ENCODE data around the gene CBFA2T2.
"Not testable (repeated sequence)": the region's sequence is repeated elsewhere in the genome, so short reads cannot be mapped to it uniquely, and the experiment has no call there.

Gene CBFA2T2

DNA sequence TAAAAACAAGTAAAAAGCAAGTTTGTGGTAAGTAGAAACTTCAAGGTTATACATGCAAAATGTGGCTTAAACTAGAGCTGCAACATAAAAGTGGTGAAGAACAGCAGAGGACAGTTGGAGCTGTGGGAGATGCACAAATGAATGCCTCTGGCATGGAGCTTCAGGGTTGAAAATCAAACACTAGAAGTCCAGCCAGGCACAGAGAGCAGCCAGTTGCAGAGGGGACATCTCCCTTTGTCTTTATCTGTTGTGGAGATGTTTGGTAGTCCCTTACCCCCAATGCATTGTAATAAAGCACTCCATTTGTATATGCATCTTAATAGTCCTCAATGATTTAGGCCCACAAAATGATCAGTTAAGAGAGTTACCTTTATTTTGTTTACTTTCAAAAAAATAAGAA, 99.2 kb downstream of the CBFA2T2 start:
- Mint-ChIP-seq H3K27ac (no peak overlapping the region), H3K36me3 (peaks cover 2% of the 10 kb centered on the region), H3K4me3 (no peak overlapping the region), H3K4me1 (ENCODE audit: low read depth) (peaks cover 5% of the 10 kb centered on the region), H3K27me3 (no peaks in the 10 kb centered on the region), H3K9me3 (ENCODE audit: low read depth) (no peaks in the 10 kb centered on the region)

DNA sequence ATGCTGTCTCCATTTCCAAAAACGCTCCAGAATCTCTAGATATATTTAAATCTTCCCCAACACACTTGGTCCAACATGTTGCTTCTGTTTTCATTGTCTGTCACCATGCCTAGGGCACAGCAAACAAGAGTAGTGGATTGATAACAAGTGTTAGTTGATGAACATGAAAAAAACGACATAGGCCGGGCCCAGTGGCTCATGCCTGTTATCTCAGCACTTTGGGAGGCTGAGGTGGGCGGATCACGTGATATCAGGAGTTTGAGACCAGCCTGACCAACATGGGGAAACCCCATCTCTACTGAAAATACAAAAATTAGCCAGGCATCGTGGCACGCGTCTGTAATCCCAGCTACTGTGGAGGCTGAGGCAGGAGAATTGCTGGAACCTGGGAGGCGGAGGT, 102.0 kb downstream of the CBFA2T2 start:
- H3K4me3 Mint-ChIP-seq; H3K4me1 Mint-ChIP-seq (ENCODE audit: low read depth); H3K36me3 Mint-ChIP-seq; H3K9me3 Mint-ChIP-seq (ENCODE audit: low read depth); H3K27ac Mint-ChIP-seq; H3K27me3 Mint-ChIP-seq: not testable (repeated sequence)

DNA sequence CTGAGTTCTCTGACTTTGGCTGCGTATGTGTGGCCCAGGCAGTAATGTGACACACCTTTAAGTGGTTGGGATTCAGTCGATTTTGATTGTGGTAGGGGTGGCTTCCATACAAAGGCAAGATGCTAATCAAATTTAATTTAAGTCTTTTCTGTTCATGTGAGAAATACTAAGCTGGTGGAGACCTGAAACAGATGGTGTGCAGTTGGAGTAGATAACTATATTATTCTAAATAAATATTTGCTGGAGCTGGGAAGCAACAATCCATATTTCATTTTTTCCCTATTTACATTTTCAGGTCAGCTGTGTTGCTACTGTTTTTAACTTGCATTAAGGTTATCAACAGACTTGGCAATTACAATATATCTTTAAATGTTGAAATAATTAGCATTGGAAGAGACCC, 104.8 kb downstream of the CBFA2T2 start:
- Mint-ChIP-seq H3K27me3 (no peaks in the 10 kb centered on the region), H3K36me3 (peaks cover 2% of the 10 kb centered on the region)

DNA sequence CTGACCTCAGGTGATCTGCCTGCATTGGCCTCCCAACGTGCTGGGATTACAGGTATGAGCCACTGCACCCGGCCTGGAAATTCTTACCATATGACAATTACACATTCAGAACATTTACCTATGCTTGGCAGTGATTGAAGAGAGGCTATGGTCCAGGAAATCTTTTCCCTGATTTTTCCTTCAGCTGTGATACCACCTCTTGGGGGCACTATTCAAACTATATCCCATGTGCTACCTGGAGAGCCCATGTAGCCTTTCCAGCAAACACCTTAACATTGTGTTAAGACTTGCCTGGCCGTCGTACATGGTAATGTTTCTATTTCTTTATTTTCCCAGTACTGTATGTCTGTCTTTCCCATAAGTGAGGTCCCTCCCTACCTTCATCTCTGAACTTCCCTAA, 110.5 kb downstream of the CBFA2T2 start:
- Mint-ChIP-seq H3K4me1 (ENCODE audit: low read depth) (peaks cover 8% of the 10 kb centered on the region), H3K4me3 (no peak overlapping the region), H3K27ac (no peak overlapping the region), H3K9me3 (ENCODE audit: low read depth) (no peaks in the 10 kb centered on the region), H3K36me3 (peaks cover 5% of the 10 kb centered on the region), H3K27me3 (no peaks in the 10 kb centered on the region)

More for the DNA sequence above, 104.8 kb downstream of the CBFA2T2 start:
- Mint-ChIP-seq H3K9me3 (ENCODE audit: low read depth) (no peaks in the 10 kb centered on the region), H3K4me3 (no peak overlapping the region), H3K4me1 (ENCODE audit: low read depth) (peaks cover 5% of the 10 kb centered on the region), H3K27ac (no peak overlapping the region)

DNA sequence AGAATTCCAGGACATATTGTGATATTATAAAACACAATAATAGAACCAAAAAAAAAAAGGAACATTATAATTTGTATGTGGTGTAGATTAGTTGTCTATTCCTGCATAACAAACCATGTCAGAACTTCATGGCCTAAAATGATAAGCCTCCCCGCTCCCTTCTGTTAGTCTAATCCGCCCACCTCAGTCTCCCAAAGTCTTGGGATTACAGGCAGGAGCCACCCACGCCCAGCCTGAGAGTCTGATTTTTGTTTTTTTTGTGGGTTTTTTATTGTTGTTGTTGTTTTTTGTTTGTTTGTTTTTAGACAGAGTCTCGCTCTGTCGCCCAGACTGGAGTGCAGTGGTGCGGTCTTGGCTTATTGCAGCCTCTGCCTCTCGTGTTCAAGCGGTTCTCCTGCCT, 111.1 kb downstream of the CBFA2T2 start:
- no peak overlapping the region for H3K4me3 Mint-ChIP-seq
- H3K4me1 Mint-ChIP-seq (ENCODE audit: low read depth) = peaks cover 8% of the 10 kb centered on the region
- no peaks in the 10 kb centered on the region for H3K9me3 Mint-ChIP-seq (ENCODE audit: low read depth)
- H3K27me3 Mint-ChIP-seq = no peaks in the 10 kb centered on the region
- peaks cover 5% of the 10 kb centered on the region for H3K36me3 Mint-ChIP-seq
- no peak overlapping the region for H3K27ac Mint-ChIP-seq

DNA sequence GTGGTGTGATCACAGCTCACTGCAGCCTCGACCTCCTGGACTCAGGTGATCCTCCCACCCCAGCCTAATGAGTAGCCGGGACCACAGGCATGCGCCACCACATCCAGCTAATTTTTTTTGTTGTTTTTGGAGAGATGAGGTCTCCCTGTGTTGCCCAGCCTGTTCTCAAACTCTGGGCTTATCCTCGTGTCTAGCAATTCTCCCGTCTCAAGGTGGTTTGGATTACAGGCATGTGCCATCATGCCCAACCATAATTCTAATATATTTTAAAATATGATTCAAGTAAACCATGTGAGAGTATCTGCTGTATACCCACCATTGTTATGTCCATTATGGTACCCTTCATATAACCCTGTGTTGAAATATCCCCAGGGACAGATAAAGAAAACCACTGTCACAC, 112.0 kb downstream of the CBFA2T2 start:
- Mint-ChIP-seq H3K9me3 (ENCODE audit: low read depth) (no peaks in the 10 kb centered on the region), H3K27me3 (no peaks in the 10 kb centered on the region), H3K4me1 (ENCODE audit: low read depth) (peaks cover 8% of the 10 kb centered on the region), H3K4me3 (no peak overlapping the region), H3K36me3 (peaks cover 5% of the 10 kb centered on the region), H3K27ac (no peak overlapping the region)

DNA sequence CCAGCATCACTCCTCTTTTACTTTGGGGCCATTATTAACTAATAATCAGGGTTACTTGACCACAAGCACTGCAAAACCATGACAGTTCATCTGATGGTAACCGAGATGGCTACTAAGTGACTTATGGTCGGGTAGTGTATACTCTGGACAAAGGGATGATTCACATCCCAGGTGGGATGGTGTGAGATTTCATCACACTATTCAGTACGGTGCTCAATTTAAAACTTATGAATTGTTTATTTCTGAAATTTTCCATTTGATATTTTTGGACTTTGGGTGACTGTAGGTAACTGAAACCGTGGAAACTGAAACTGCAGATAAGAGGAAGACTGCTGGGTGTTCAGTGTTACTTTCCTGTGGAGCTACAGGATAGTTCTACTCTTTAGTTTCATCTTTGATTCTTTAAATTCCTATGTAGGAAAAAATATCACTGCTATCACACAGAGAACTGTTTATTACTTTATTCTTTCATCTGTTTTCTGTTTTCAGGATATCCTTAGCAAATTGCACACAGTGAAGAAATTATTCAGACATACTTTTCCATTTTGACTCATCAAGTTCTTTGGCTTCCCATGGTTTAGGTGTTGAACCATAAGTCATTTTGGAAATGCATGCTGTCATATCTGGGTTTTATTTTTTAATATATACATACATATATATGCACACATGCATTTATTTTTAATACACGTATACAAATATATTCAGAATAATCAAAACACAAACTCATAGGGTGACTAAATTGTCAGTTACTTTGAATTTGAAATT, 113.1 kb downstream of the CBFA2T2 start:
- no peak overlapping the region for H3K27ac Mint-ChIP-seq
- H3K36me3 Mint-ChIP-seq = peaks cover 5% of the 10 kb centered on the region
- no peaks in the 10 kb centered on the region for H3K9me3 Mint-ChIP-seq (ENCODE audit: low read depth)
- no peak overlapping the region for H3K4me3 Mint-ChIP-seq
- H3K4me1 Mint-ChIP-seq (ENCODE audit: low read depth) = peaks cover 8% of the 10 kb centered on the region
- no peaks in the 10 kb centered on the region for H3K27me3 Mint-ChIP-seq

DNA sequence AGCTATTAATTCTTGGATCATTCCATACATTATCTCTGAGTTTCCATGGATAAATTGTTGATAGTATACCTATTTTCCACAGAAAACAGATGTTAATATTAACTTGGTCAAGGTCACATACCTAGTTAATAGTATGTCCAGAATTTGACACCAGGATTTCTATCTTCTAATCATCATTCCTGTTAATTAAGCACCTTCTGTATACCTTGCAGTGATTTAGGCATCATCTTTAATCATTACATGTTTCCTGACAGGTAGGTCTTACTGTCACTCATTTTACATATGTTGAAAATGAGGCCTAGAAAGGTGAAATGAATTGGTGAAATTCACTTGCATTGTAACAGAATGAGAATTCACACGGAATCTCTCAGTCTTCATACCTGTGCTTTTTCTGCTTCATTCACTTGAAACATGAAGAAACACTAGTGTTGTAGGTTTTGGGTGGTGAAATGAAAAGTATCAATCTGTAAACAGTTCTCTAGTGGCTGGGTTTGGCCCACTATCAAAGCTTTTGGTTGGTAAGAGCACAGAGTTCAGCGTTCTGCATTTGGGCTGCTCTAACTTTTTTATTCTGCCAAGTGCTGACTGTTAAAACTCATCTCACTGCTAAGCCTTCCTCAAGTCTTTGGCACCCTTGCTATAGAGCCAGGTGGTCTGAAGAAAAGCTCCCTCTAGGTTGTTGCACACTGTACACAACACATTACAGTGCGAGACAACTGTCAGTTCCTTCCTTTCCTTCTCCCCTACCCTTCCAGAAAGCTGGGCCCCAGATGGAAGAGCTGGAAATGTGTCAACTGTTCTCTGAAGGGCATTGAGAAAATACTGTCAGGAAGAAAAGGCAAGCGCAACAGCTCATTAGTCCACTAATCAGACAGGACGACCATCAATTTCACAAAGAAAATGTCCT, 114.4 kb downstream of the CBFA2T2 start:
- Mint-ChIP-seq H3K27ac (no peak overlapping the region), H3K27me3 (no peaks in the 10 kb centered on the region), H3K9me3 (ENCODE audit: low read depth) (no peaks in the 10 kb centered on the region), H3K4me1 (ENCODE audit: low read depth) (peaks cover 8% of the 10 kb centered on the region), H3K36me3 (peaks cover 5% of the 10 kb centered on the region), H3K4me3 (no peak overlapping the region)

DNA sequence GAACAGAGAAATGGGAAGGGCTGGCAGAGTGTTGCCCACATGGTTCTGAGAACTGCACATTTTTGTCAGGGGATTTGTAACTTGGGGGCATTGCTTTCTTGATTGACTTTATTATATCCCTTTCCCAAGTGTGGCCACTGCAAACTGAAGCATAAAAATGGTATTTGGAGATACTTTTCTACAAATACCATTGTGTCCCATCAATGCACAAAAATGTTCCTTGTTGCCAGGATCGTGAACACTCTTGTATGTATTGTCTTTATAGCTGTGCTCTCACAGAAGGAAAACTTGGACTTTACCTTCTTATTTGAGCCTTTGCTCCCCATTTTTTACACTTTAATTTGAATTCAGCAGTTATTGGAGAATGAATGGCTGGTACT, 115.1 kb downstream of the CBFA2T2 start:
- Mint-ChIP-seq H3K27me3 (no peaks in the 10 kb centered on the region), H3K4me3 (no peak overlapping the region), H3K4me1 (ENCODE audit: low read depth) (peaks cover 8% of the 10 kb centered on the region), H3K36me3 (peaks cover 5% of the 10 kb centered on the region), H3K9me3 (ENCODE audit: low read depth) (no peaks in the 10 kb centered on the region), H3K27ac (no peak overlapping the region)

DNA sequence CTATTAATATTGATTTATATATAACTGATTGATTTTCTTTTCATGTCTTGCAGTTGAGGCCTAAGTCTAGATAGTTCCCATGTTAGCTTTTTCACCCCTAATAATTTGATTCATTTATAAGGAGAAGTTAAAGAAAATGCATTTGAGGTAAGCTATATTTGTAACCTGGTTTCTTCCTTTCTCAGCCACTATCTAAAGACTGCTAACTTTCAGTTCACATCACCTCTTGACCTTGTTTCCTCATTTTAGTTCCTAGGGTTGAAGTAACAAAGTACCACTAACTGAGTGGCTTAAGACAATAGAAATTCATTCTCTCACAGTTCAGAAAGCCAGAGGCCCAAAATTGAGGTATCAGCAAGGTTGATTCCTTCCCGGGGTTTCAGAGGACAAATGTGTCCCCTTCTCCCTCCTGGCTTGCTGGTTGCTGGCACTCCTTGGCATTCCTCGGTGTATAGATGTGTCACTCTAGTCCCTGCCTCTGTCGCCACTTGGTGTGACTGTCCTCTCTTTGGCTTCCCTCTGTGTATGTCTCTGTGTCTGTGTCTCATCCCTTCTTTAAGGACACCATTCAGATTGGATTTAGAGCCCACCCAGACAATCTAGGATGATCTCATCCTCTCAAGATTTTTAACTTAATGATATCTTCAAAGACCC, 116.3 kb downstream of the CBFA2T2 start:
- Mint-ChIP-seq H3K27me3 (no peaks in the 10 kb centered on the region), H3K4me1 (ENCODE audit: low read depth) (peaks cover 8% of the 10 kb centered on the region), H3K36me3 (peaks cover 7% of the 10 kb centered on the region), H3K9me3 (ENCODE audit: low read depth) (no peaks in the 10 kb centered on the region), H3K4me3 (no peak overlapping the region), H3K27ac (no peak overlapping the region)

DNA sequence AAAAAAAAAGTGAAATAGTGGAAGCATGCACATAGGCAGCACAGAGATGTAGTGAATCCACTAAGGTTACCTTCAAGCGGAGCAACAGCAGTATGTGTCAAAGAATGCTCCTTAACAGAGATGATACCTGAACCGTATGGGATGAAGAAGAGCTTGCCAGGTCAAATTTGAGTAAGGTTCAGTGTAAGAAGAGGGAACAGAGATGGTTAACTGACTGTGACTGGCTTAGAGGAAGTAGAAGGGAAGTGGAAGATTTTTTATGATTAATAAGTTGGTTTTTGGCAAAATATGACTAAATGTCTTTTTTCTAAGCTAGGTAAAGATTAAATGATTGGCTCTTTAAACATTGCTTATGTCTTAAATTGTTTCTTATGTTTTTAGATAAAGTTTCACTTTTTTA, 119.6 kb downstream of the CBFA2T2 start:
- Mint-ChIP-seq H3K4me1 (ENCODE audit: low read depth) (no peaks in the 10 kb centered on the region), H3K27ac (no peak overlapping the region), H3K9me3 (ENCODE audit: low read depth) (no peaks in the 10 kb centered on the region), H3K4me3 (no peak overlapping the region), H3K36me3 (peaks cover 8% of the 10 kb centered on the region), H3K27me3 (no peaks in the 10 kb centered on the region)

DNA sequence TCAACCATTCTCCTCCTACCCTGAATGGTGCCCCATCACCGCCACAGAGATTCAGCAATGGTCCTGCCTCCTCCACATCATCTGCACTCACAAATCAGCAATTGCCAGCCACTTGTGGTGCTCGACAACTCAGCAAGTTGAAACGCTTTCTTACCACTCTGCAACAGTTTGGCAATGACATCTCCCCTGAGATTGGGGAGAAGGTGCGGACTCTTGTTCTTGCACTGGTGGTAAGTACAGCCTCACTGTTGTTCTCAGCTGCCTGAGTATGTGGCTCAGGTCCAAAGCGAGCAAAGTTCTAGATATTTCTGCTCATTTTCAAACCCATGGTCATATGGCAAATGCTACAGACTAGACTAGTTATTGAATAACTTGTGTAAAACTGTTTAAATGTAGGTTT, 121.2 kb downstream of the CBFA2T2 start:
- H3K4me1 Mint-ChIP-seq (ENCODE audit: low read depth) = no peaks in the 10 kb centered on the region
- no peaks in the 10 kb centered on the region for H3K27me3 Mint-ChIP-seq
- peaks cover 8% of the 10 kb centered on the region for H3K36me3 Mint-ChIP-seq
- H3K9me3 Mint-ChIP-seq (ENCODE audit: low read depth) = no peaks in the 10 kb centered on the region
- no peak overlapping the region for H3K4me3 Mint-ChIP-seq
- H3K27ac Mint-ChIP-seq = no peak overlapping the region

DNA sequence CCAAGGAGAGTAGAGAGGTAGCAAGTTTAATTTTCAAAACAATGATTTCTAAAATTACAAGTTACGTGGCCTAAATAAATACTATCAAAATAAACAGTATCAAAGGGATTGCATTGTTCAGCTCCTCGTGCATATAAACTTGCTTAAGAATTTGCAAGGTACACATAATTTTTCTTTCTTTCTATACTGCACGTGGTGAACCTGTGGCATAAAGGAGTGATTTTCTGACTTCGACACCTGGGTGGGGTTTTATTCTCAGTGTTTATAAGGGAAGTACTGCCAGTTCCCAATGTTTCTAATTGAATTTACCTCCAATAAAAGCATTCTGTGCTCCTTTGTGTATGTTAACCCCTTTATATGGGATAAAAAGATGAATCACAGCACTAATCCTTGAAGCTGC, 122.1 kb downstream of the CBFA2T2 start:
- Mint-ChIP-seq H3K27ac (no peak overlapping the region), H3K4me3 (no peak overlapping the region), H3K9me3 (ENCODE audit: low read depth) (no peaks in the 10 kb centered on the region), H3K27me3 (no peaks in the 10 kb centered on the region), H3K36me3 (peaks cover 8% of the 10 kb centered on the region), H3K4me1 (ENCODE audit: low read depth) (no peaks in the 10 kb centered on the region)

DNA sequence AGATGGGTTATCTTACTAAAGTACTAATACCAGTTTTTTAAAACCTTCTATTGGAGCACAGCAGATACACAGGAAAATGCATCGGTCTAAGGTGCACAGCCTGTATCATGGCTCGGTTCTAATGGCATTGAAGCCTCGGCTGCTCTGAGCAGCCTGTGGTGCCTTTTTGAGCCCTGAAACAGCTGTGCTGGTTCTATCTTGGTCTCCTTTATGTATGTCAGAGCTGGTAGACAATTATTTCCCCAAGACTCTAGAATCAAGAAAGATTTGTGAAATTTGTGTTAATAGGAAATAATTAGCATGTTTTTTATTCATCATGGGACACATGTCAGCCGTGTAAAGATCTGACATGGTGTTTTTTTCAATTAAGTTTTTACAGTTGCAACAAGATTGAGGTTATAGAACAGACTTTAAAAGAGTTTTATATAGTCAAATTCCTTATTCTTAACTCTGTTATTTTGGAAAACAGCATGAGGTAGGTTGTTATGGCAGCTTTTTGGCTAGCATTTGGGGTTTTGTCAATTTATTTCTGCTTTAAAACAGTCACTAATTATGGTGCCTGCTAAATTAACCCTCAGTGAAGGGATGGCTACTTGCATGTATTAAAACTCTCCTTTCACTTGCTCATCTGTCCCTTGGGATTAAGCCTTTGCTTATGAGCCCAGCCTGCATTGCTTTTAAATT, 132.0 kb downstream of the CBFA2T2 start:
- Mint-ChIP-seq H3K4me1 (ENCODE audit: low read depth) (peaks cover 8% of the 10 kb centered on the region), H3K27me3 (no peaks in the 10 kb centered on the region), H3K9me3 (ENCODE audit: low read depth) (no peaks in the 10 kb centered on the region), H3K27ac (no peak overlapping the region), H3K4me3 (no peak overlapping the region), H3K36me3 (peaks cover 12% of the 10 kb centered on the region)
